Fibroblast of skin of scalp (primary cell): ENCODE data around the gene EXOSC2.
A peak's percentile ranks its signal among the peaks of the same experiment; 100 is the strongest.

ENCODE experiments used
- DNase-seq: peaks from one replicate; pipeline ENCODE4 v3.0.0-alpha.2; 2013

Gene EXOSC2

DNA sequence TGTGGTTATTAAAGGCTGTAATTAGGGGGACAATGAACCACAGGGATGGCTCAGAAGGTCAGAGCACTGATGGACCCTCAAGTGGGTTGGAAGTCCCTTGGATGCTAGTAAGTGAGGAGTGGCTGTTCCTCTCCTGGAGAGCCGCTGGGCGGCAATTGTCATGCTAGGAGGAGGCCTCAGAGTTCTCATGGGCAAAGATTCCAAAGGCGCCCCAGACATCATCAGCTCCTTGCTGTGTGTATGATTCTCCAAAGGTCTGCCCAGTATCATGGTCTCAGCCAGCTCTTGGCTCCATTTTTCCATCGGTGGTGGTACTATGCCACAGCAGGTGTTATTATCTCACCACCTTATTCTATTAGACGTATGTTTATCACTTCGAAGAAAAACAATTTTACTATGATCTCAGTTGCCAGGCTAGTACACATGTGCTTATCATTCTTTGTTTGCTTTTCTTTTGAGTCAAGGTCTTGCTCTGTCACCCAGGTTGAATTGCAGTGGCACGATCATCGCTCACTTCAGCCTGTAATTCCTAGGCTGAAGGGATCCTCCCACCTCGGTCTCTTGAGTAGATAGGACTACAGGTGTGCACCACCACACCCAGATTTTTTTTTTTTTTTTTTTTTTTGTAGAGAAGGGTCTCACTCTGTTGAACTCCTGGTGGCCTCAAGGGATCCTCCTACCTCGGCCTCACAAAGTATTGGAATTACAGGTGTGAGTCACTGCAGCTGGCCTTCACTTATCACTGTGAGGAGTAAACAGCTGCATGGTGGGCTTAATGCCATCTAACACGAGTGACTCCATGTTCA, 46.8 kb downstream of the EXOSC2 start:
- no peak for DNase-seq

- DNase-seq = no peak
Measured at GRCh38 chr9:130741024-130741305, 47.4 kb downstream of the EXOSC2 start.

DNA sequence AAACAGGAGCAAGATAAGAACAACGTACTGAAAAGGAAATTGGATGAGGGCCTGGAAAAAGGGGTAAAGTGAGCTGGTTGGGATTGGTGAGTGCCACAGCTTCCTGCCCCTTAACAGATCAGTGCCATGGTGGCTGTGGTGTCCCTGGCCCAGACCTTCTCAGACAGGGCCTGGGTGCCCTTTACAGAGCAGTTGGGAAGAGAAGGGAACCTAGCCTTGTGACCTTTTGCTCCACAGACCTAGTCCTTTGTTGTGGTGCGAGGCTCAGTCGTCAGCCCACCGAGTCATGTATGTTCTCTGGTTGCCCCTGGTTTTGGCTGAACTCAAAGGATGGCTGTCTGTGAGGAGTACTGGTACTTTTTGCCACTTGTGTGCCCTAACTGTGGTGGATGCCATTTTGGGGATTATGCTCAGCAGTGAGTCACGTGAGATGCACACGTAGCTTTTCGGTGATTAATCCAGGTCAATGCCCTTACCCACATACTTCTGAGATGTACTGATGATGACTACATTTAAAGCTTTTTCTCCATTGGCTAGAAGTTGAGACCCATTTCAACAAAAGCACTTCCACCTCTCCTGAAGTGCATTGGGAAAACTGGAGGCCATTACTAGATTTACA, 48.4 kb downstream of the EXOSC2 start:
- DNase-seq = peak; percentile 58

GRCh38 chr9:130743656-130744055, 50.1 kb downstream of the EXOSC2 start:
- no peak for DNase-seq

DNA sequence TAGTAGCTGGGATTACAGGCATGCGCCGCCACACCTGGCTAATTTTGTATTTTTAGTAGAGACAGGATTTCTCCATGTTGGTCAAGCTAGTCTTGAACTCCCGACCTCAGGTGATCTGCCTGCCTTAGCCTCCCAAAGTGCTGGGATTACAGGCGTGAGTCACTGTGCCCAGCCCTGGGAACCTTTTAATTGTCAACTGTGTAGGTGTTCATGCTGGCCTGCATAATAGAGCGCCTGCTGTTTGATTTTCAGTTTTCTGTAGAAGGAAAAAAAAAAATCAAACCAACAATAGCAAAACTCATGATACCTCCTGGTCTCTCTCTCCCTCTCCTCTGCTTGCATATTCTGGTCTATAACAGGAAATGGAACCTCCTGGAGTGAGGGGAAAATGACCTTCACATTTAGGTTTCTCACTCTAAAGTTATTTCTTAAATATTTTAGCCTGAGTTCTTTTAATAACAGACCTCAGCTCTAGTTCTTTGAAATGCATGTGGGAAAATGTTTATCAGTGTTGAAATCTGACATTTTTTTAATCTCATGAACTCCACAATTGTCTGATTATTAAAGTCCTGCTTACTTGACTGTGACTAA, 51.7 kb downstream of the EXOSC2 start:
- DNase-seq = peak; percentile 40

- no peak for DNase-seq
Measured at GRCh38 chr9:130745829-130746228, 52.2 kb downstream of the EXOSC2 start.

GRCh38 chr9:130746434-130747212, 53.0 kb downstream of the EXOSC2 start:
- DNase-seq = no peak

GRCh38 chr9:130751631-130752355, 58.2 kb downstream of the EXOSC2 start:
- no peak for DNase-seq
